GM23338 (cell line): ENCODE data around the gene SRPRA. TPM values are rescaled to one million over a fixed set of nuclear protein-coding genes. Genes with fewer than 3 reads are reported as not detected.

Experiments used
- ATAC-seq: fragments of 200-7000 bp; cut with Tn5 transposase; 3 replicates; pipeline ENCODE4 v1.9.1; 2020
- DNase-seq: peaks from one replicate; pipeline ENCODE4 v3.0.0-alpha.2; 2015; ENCODE audit warnings: low spot score
- H2AFZ ChIP-seq: fragments of 200-600 bp; sonication (generic); 2 replicates; pipeline ENCODE4 v1.8.0; 2016; ENCODE audit warnings: antibody characterized with exemption, mild to moderate bottlenecking, moderate library complexity
- H3F3A ChIP-seq: fragments of 200-600 bp; sonication (generic); replicated peaks from 2 replicates; pipeline ENCODE4 v1.8.0; 2017; ENCODE audit warnings: antibody characterized with exemption, mixed run types, low read depth
- H3K27ac ChIP-seq: fragments of 200-600 bp; sonication (generic); 2 replicates; pipeline ENCODE4 v1.6.1; 2016; ENCODE audit warnings: low read depth
- H3K27me3 ChIP-seq: fragments of 200-600 bp; sonication (generic); 2 replicates; pipeline ENCODE4 v1.8.0; 2016; ENCODE audit warnings: mild to moderate bottlenecking, mixed run types, moderate library complexity; ENCODE audit not compliant: insufficient read depth
- H3K36me3 ChIP-seq: fragments of 200-600 bp; sonication (generic); 2 replicates; pipeline ENCODE4 v1.8.0; 2016; ENCODE audit warnings: mild to moderate bottlenecking; ENCODE audit not compliant: insufficient read depth
- H3K4me1 ChIP-seq: fragments of 200-600 bp; sonication (generic); 2 replicates; pipeline ENCODE4 v1.8.0; 2016; ENCODE audit warnings: mild to moderate bottlenecking, moderate library complexity; ENCODE audit not compliant: insufficient read depth
- H3K4me2 ChIP-seq: fragments of 200-600 bp; sonication (generic); 2 replicates; pipeline ENCODE4 v1.7.1; 2017; ENCODE audit warnings: mixed run types
- H3K4me3 ChIP-seq: fragments of 200-600 bp; sonication (generic); 2 replicates; pipeline ENCODE4 v1.6.1; 2016; ENCODE audit warnings: mixed run types
- H3K79me2 ChIP-seq: fragments of 200-600 bp; sonication (generic); replicated peaks from 2 replicates; pipeline ENCODE4 v1.8.0; 2017; ENCODE audit warnings: mild to moderate bottlenecking; ENCODE audit not compliant: insufficient read depth
- H3K9me2 ChIP-seq: fragments of 200-600 bp; sonication (generic); 2 replicates; pipeline ENCODE4 v1.8.0; 2017; ENCODE audit not compliant: insufficient read depth
- H4K20me1 ChIP-seq: fragments of 200-600 bp; sonication (generic); replicated peaks from 2 replicates; pipeline ENCODE4 v1.8.0; 2017; ENCODE audit warnings: mild to moderate bottlenecking; ENCODE audit not compliant: insufficient read depth
- H3K27ac Mint-ChIP-seq: 2 replicates; pipeline ENCODE4 v1.8.0; 2020; ENCODE audit warnings: inconsistent platforms, mild to moderate bottlenecking, moderate library complexity, mixed read lengths
- H3K27me3 Mint-ChIP-seq: 3 replicates; pipeline ENCODE4 v1.8.0; 2022; ENCODE audit warnings: low read depth, mild to moderate bottlenecking, moderate library complexity, mixed read lengths, inconsistent platforms; ENCODE audit not compliant: insufficient read depth, poor library complexity
- H3K36me3 Mint-ChIP-seq: 3 replicates; pipeline ENCODE4 v1.8.0; 2021; ENCODE audit warnings: low read depth, mild to moderate bottlenecking, inconsistent platforms, moderate library complexity, mixed read lengths
- H3K4me1 Mint-ChIP-seq: 3 replicates; pipeline ENCODE4 v1.8.0; 2020; ENCODE audit warnings: mild to moderate bottlenecking, inconsistent platforms, mixed read lengths
- H3K4me3 Mint-ChIP-seq: 3 replicates; pipeline ENCODE4 v1.8.0; 2021; ENCODE audit warnings: moderate library complexity, mild to moderate bottlenecking, inconsistent platforms, mixed read lengths
- H3K9me3 Mint-ChIP-seq: 3 replicates; pipeline ENCODE4 v1.8.0; 2020; ENCODE audit warnings: moderate library complexity, mild to moderate bottlenecking, inconsistent platforms, mixed read lengths
- CREB1 ChIP-seq: fragments of 250-450 bp; sonication (Bioruptor Pico); IDR thresholded peaks from 2 replicates; pipeline ENCODE4 v1.5.0; 2020; ENCODE audit warnings: low read depth, mild to moderate bottlenecking, moderate library complexity
- EZH2 ChIP-seq: fragments of 200-600 bp; sonication (generic); IDR thresholded peaks from one replicate; pipeline ENCODE4 v1.8.0; 2017; ENCODE audit warnings: antibody characterized with exemption, mild to moderate bottlenecking, low read depth; ENCODE audit not compliant: unreplicated experiment
- EZH2phosphoT487 ChIP-seq: fragments of 200-600 bp; sonication (generic); IDR thresholded peaks from one replicate; pipeline ENCODE4 v1.8.1; 2018; ENCODE audit warnings: antibody characterized with exemption; ENCODE audit not compliant: unreplicated experiment
- JUNB ChIP-seq: IDR thresholded peaks from one replicate; pipeline ENCODE4 v1.6.1; 2016; ENCODE audit warnings: antibody characterized with exemption; ENCODE audit not compliant: unreplicated experiment
- NANOG ChIP-seq: IDR thresholded peaks from 2 replicates; pipeline ENCODE4 v1.6.1; 2016; ENCODE audit warnings: antibody characterized with exemption, borderline replicate concordance
- POLR2AphosphoS5 ChIP-seq: IDR thresholded peaks from 2 replicates; pipeline ENCODE4 v1.6.1; 2016; ENCODE audit warnings: antibody characterized with exemption, low read depth
- STAT1 ChIP-seq: IDR thresholded peaks from one replicate; pipeline ENCODE4 v1.6.1; 2016; ENCODE audit warnings: antibody characterized with exemption; ENCODE audit not compliant: unreplicated experiment
- ZNF114 ChIP-seq: fragments of 250-450 bp; sonication (Bioruptor Pico); IDR thresholded peaks from 2 replicates; pipeline ENCODE4 v1.5.0; 2020; ENCODE audit warnings: mild to moderate bottlenecking, moderate library complexity
- ZNF331 ChIP-seq: fragments of 250-450 bp; sonication (Bioruptor Pico); IDR thresholded peaks from 2 replicates; pipeline ENCODE4 v1.5.0; 2020; ENCODE audit warnings: low read depth, mild to moderate bottlenecking, moderate library complexity
- polyA plus RNA-seq: library from polyadenylated mRNA; unstranded; fragments of >200 nt; fragmentation: Nextera tagmentation; extraction: Ambion mirVana; gene quantifications from 2 replicates; pipeline ENCODE4 v1.2.1, GENCODE V29; 2016
- total RNA-seq: library from RNA; depleted of rRNA; stranded (reverse); fragments of >200 nt; shearing (Covaris generic); gene quantifications from 2 replicates; pipeline ENCODE4 v1.2.3, GENCODE V29; 2014
- TF ChIP-seq, protein P1 (sequence below): IDR thresholded peaks from 2 replicates; pipeline ENCODE4 v1.6.1; 2016; ENCODE audit warnings: antibody characterized with exemption
- TF ChIP-seq, protein P2 (sequence below): fragments of 250-450 bp; sonication (Bioruptor Pico); IDR thresholded peaks from 2 replicates; pipeline ENCODE4 v1.5.0; 2020; ENCODE audit warnings: mild to moderate bottlenecking, moderate library complexity

The SRPRA gene
- total and polyA plus RNA-seq, 2 experiments from 2014 or later: 27.1 to 53.2 TPM

DNA sequence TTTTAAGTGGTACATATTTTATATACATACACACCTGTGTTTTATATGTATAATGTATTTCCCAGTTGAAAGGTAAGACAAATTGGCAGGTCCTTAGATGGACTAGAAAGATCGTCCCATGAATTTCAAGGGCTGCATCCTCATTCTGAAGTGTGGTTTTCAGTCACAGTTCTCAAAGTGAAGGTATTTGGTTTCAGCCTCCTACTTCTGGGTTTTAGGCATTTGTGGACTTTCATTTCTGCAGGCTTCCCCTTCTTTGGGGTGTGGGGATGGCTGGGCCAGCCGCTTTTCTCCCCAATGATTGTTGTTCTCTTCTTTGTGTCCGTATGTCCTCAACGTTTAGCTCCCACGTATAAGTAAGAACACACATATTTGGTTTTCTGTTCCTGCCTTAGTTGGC, 45.1 kb upstream of the SRPRA start:
- Histone ChIP-seq H4K20me1 (no peaks in the 10 kb centered on the region), H3K4me2 (no peak overlapping the region), H3K36me3 (no peaks in the 10 kb centered on the region), H3K4me1 (no peaks in the 10 kb centered on the region), H3K27me3 (no peaks in the 10 kb centered on the region), H3K27ac (no peak overlapping the region), H3K9me2 (no peaks in the 10 kb centered on the region), H3K4me3 (no peak overlapping the region), H2AFZ (no peak overlapping the region), H3K79me2 (no peaks in the 10 kb centered on the region), H3F3A (no peaks in the 10 kb centered on the region)
- Mint-ChIP-seq H3K36me3 (peaks cover 24% of the 10 kb centered on the region), H3K4me1 (no peaks in the 10 kb centered on the region), H3K27ac (no peak overlapping the region), H3K27me3 (no peaks in the 10 kb centered on the region), H3K9me3 (no peaks in the 10 kb centered on the region), H3K4me3 (no peak overlapping the region)
- DNase-seq (no peak), ATAC-seq (no peak)
- TF ChIP-seq STAT1: no peak
- TF ChIP-seq JUNB: no peak
- no peak for TF ChIP-seq EZH2phosphoT487
- TF ChIP-seq POLR2AphosphoS5: no peak
- TF ChIP-seq ZNF114 (CRISPR knock-in tag): no peak
- no peak for TF ChIP-seq NANOG
- TF ChIP-seq, protein P1, sequence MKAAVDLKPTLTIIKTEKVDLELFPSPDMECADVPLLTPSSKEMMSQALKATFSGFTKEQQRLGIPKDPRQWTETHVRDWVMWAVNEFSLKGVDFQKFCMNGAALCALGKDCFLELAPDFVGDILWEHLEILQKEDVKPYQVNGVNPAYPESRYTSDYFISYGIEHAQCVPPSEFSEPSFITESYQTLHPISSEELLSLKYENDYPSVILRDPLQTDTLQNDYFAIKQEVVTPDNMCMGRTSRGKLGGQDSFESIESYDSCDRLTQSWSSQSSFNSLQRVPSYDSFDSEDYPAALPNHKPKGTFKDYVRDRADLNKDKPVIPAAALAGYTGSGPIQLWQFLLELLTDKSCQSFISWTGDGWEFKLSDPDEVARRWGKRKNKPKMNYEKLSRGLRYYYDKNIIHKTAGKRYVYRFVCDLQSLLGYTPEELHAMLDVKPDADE: no peak
- TF ChIP-seq EZH2: no peak
- TF ChIP-seq CREB1: no peak

DNA sequence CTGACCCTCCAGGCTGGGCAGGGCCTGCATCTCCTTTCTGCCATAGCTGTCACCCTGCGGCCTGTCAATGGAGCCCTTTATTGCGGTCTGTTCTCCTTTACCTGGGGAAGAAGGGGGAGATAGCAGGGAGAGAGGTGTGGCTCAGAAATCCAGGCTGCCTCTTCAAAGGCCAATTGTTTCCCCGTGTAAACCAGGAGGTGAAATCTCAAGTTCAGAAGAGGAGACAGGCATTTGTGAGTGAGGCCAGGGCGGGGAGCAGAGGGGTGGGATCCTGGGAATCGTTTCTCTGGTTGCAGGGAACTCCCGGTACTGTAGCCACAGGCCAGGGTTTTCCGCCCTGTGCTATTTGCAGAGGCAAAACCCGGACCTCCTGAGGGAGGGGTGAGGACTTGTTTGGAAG, 44.3 kb upstream of the SRPRA start:
- no peak overlapping the region for H3K4me3 Mint-ChIP-seq
- no peak for DNase-seq
- no peaks in the 10 kb centered on the region for H3K27me3 ChIP-seq
- no peak overlapping the region for H3K27ac Mint-ChIP-seq
- no peaks in the 10 kb centered on the region for H3K79me2 ChIP-seq
- H3K4me2 ChIP-seq: no peak overlapping the region
- no peak for ATAC-seq
- no peaks in the 10 kb centered on the region for H3K4me1 ChIP-seq
- H2AFZ ChIP-seq: no peak overlapping the region
- H3K4me1 Mint-ChIP-seq: no peaks in the 10 kb centered on the region; the same call in 2 of the 3 replicates
- TF ChIP-seq CREB1 (no peak), EZH2phosphoT487 (no peak), ZNF114 (CRISPR knock-in tag) (no peak), NANOG (no peak), ZNF331 (CRISPR knock-in tag) (no peak), EZH2 (no peak), JUNB (no peak)
- TF ChIP-seq, protein P2, sequence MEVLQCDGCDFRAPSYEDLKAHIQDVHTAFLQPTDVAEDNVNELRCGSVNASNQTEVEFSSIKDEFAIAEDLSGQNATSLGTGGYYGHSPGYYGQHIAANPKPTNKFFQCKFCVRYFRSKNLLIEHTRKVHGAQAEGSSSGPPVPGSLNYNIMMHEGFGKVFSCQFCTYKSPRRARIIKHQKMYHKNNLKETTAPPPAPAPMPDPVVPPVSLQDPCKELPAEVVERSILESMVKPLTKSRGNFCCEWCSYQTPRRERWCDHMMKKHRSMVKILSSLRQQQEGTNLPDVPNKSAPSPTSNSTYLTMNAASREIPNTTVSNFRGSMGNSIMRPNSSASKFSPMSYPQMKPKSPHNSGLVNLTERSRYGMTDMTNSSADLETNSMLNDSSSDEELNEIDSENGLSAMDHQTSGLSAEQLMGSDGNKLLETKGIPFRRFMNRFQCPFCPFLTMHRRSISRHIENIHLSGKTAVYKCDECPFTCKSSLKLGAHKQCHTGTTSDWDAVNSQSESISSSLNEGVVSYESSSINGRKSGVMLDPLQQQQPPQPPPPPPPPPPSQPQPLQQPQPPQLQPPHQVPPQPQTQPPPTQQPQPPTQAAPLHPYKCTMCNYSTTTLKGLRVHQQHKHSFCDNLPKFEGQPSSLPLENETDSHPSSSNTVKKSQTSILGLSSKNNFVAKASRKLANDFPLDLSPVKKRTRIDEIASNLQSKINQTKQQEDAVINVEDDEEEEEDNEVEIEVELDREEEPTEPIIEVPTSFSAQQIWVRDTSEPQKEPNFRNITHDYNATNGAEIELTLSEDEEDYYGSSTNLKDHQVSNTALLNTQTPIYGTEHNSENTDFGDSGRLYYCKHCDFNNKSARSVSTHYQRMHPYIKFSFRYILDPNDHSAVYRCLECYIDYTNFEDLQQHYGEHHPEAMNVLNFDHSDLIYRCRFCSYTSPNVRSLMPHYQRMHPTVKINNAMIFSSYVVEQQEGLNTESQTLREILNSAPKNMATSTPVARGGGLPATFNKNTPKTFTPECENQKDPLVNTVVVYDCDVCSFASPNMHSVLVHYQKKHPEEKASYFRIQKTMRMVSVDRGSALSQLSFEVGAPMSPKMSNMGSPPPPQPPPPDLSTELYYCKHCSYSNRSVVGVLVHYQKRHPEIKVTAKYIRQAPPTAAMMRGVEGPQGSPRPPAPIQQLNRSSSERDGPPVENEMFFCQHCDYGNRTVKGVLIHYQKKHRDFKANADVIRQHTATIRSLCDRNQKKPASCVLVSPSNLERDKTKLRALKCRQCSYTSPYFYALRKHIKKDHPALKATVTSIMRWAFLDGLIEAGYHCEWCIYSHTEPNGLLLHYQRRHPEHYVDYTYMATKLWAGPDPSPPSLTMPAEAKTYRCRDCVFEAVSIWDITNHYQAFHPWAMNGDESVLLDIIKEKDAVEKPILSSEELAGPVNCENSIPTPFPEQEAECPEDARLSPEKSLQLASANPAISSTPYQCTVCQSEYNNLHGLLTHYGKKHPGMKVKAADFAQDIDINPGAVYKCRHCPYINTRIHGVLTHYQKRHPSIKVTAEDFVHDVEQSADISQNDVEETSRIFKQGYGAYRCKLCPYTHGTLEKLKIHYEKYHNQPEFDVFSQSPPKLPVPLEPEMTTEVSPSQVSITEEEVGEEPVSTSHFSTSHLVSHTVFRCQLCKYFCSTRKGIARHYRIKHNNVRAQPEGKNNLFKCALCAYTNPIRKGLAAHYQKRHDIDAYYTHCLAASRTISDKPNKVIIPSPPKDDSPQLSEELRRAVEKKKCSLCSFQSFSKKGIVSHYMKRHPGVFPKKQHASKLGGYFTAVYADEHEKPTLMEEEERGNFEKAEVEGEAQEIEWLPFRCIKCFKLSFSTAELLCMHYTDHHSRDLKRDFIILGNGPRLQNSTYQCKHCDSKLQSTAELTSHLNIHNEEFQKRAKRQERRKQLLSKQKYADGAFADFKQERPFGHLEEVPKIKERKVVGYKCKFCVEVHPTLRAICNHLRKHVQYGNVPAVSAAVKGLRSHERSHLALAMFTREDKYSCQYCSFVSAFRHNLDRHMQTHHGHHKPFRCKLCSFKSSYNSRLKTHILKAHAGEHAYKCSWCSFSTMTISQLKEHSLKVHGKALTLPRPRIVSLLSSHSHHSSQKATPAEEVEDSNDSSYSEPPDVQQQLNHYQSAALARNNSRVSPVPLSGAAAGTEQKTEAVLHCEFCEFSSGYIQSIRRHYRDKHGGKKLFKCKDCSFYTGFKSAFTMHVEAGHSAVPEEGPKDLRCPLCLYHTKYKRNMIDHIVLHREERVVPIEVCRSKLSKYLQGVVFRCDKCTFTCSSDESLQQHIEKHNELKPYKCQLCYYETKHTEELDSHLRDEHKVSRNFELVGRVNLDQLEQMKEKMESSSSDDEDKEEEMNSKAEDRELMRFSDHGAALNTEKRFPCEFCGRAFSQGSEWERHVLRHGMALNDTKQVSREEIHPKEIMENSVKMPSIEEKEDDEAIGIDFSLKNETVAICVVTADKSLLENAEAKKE (CRISPR knock-in tag): no peak
- H3K4me3 ChIP-seq: no peak overlapping the region
- H3K27ac ChIP-seq: no peak overlapping the region
- H3K9me3 Mint-ChIP-seq: no peaks in the 10 kb centered on the region
- H3K9me2 ChIP-seq: no peaks in the 10 kb centered on the region
- no peaks in the 10 kb centered on the region for H4K20me1 ChIP-seq
- H3K36me3 ChIP-seq: no peaks in the 10 kb centered on the region
- peaks cover 24% of the 10 kb centered on the region for H3K36me3 Mint-ChIP-seq
- no peaks in the 10 kb centered on the region for H3K27me3 Mint-ChIP-seq
- no peaks in the 10 kb centered on the region for H3F3A ChIP-seq
